VCaP (cell line): Measurements from ENCODE around the gene ARHGEF39.

Source experiments
- H3K27ac ChIP-seq: fragments of 450-650 bp; 2 replicates; pipeline ENCODE4 v1.5.1; 2017
- CTCF ChIP-seq: fragments of 450-650 bp; conservative IDR thresholded peaks from 2 replicates; pipeline ENCODE4 v1.5.1; 2017; ENCODE audit warnings: mild to moderate bottlenecking, moderate library complexity

The ARHGEF39 gene

GRCh38 chr9:35629597-35629996, 35.4 kb downstream of the ARHGEF39 start:
- no peak for TF ChIP-seq CTCF
- no peak overlapping the region for H3K27ac ChIP-seq

GRCh38 chr9:35628389-35628991, 36.5 kb downstream of the ARHGEF39 start:
- TF ChIP-seq CTCF, result no peak
- H3K27ac ChIP-seq, result no peak overlapping the region

- H3K27ac ChIP-seq, result no peak overlapping the region
- TF ChIP-seq CTCF, result no peak
Measured at GRCh38 chr9:35627575-35627974, 37.4 kb downstream of the ARHGEF39 start.

- TF ChIP-seq CTCF, result no peak
- no peak overlapping the region for H3K27ac ChIP-seq
Measured at GRCh38 chr9:35619800-35620158, 45.2 kb downstream of the ARHGEF39 start.

GRCh38 chr9:35618854-35619799, 45.9 kb downstream of the ARHGEF39 start:
- no peak overlapping the region for H3K27ac ChIP-seq
- TF ChIP-seq CTCF, result no peak

GRCh38 chr9:35618325-35618727, 46.7 kb downstream of the ARHGEF39 start, which contains the start of gene CD72:
CD72 (minus strand) TSS chr9:35618413; CDS start chr9:35618303, 110 bp downstream.
- TF ChIP-seq CTCF, result no peak
- H3K27ac ChIP-seq, result peak within 1 kb of the TSS; percentile 13; the same call in 1 of the 2 replicates

GRCh38 chr9:35617548-35617947, 47.4 kb downstream of the ARHGEF39 start:
- H3K27ac ChIP-seq, result no peak overlapping the region; the same call in 1 of the 2 replicates
- no peak for TF ChIP-seq CTCF
